Upper lobe of right lung (tissue), 1 donor: ENCODE results near the gene PRKG2. TPM values are rescaled to one million over a fixed set of nuclear protein-coding genes. Genes with fewer than 3 reads are reported as not detected.

ENCODE experiments used
- ATAC-seq: fragments of 200-7000 bp; cut with Tn5 transposase; one replicate; pipeline ENCODE4 v1.9.1; 2020; ENCODE audit warnings: mild to moderate bottlenecking, moderate library complexity
- DNase-seq: peaks from one replicate; pipeline ENCODE4 v3.0.0-alpha.2; 2020
- H3K27ac ChIP-seq: fragments of 200-600 bp; one replicate; pipeline ENCODE4 v1.8.0; 2022
- H3K27me3 ChIP-seq: fragments of 200-600 bp; one replicate; pipeline ENCODE4 v1.8.0; 2022; ENCODE audit warnings: mild to moderate bottlenecking
- H3K36me3 ChIP-seq: fragments of 200-600 bp; one replicate; pipeline ENCODE4 v1.8.0; 2022
- H3K4me1 ChIP-seq: fragments of 200-600 bp; one replicate; pipeline ENCODE4 v1.8.0; 2022
- H3K4me3 ChIP-seq: fragments of 200-600 bp; one replicate; pipeline ENCODE4 v1.8.0; 2022; ENCODE audit warnings: mild to moderate bottlenecking
- H3K9me3 ChIP-seq: fragments of 200-600 bp; one replicate; pipeline ENCODE4 v1.8.0; 2022
- CTCF ChIP-seq: fragments of 200-600 bp; IDR thresholded peaks from one replicate; pipeline ENCODE4 v1.8.0; 2022; ENCODE audit warnings: antibody characterized with exemption
- intact Hi-C: fragments of 100-400 bp; cut with DNase I; formaldehyde crosslinking; loops from one replicate; pipeline ENCODE4 v1.11.0; 2022
- total RNA-seq: library from RNA; stranded (reverse); fragmentation: NEBNext Ultra II Directional; extraction: Animal tissue kit (Norgen Biotek cat#: 25700); gene quantifications from one replicate; pipeline ENCODE4 v1.2.1, GENCODE V29; 2021
- donor health status: DM: no; HTN: yes; CAD: no; lungs with severe emphysema.

PRKG2 gene
- total RNA-seq, 1 donor from 2014 or later, result 8.1 TPM

DNA sequence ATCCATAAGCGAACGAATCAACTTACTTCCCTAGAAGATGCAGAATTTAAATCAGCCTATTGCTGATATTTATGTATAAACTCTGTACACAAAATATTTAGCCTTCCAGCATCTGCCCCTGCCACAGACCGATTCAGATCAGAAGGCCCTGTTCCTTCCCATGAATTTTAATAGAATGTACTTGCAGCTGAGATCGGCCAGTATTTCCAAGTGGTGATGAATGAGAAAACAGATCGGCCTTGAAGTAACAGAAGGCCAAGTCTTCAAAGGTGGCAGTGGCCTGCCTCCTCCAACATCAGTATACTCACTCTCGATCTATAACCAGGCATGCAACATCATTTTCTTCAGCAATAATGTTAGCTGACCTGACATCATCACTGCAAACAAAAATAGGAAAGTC is 66.4 kb downstream of the PRKG2 start:
- intact Hi-C loops, result no loop called here
- Histone ChIP-seq H3K4me3 (no peak overlapping the region), H3K36me3 (no peaks in the 10 kb centered on the region), H3K9me3 (no peaks in the 10 kb centered on the region), H3K4me1 (no peaks in the 10 kb centered on the region), H3K27ac (no peak overlapping the region), H3K27me3 (no peaks in the 10 kb centered on the region)
- no peak for DNase-seq
- no peak for ATAC-seq
- TF ChIP-seq CTCF, result no peak

DNA sequence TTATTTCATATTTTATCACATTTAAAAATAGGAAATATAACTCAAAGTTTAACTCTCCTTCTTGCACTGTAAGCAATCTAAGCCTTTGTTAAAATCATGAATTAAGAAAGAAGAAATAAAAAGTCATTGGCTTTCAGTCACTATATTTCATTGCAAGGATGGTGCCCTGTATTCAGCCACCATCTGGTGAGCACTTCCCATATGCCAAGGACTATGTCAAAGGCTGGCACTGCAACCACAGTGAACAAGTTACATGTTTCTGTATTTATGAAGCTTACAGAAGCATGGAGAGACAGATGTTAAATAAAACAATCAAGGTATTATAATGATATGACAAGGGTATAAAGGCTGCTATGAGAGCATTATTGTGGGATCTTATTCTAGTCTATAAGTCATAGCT is 68.6 kb downstream of the PRKG2 start:
- H3K36me3 ChIP-seq, result no peaks in the 10 kb centered on the region
- no peak for TF ChIP-seq CTCF

DNA sequence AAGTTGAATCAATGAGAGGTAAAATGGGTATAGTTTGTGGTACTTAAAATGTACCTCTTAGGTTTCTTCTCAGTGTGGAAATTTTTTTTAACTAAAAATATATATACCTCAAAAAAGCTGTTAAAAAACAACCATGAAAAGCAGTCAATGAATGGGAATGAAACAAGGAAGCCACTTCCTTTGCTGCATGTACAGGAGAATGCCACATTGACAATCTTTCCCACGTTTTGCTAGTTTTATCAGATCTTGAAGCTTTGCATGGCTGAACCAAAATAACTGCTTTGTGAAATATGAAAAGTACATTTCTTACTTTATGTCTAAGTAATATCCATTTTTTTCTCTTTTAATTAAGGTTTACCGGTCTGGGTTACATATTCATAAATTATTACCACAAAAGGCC is 71.8 kb downstream of the PRKG2 start:
- no peaks in the 10 kb centered on the region for H3K36me3 ChIP-seq
- ATAC-seq, result no peak
- H3K27me3 ChIP-seq, result no peaks in the 10 kb centered on the region
- TF ChIP-seq CTCF, result no peak
- no peak for DNase-seq
- no peak overlapping the region for H3K4me3 ChIP-seq
- no peaks in the 10 kb centered on the region for H3K9me3 ChIP-seq
- no peaks in the 10 kb centered on the region for H3K4me1 ChIP-seq
- H3K27ac ChIP-seq, result no peak overlapping the region
- intact Hi-C loops, result no loop called here

More for the DNA sequence above, 68.6 kb downstream of the PRKG2 start:
- Histone ChIP-seq H3K27me3 (no peaks in the 10 kb centered on the region), H3K4me1 (no peaks in the 10 kb centered on the region), H3K9me3 (no peaks in the 10 kb centered on the region), H3K4me3 (no peak overlapping the region), H3K27ac (no peak overlapping the region)
- no peak for DNase-seq
- no peak for ATAC-seq
- intact Hi-C loops, result no loop called here

DNA sequence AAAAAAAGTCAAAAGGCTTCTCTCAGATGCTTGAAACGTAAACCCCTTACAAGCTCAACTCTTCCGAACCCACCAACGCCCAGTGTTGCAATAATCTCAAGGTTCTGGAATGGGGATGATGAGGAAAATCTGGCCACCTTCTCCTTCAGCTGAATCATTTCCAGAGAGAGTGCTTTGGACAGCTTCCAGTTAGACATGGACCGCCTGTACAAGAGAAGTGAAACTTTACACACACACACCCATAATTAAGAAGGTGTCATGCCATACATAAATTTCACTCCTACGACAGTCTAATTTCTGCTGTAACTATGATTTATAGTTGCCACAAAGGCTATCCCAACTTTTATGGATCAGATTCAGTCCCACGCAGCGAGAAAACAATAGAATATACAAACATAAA is 72.3 kb downstream of the PRKG2 start:
- Histone ChIP-seq H3K27me3 (no peaks in the 10 kb centered on the region), H3K36me3 (no peaks in the 10 kb centered on the region), H3K9me3 (no peaks in the 10 kb centered on the region), H3K4me3 (no peak overlapping the region), H3K4me1 (no peaks in the 10 kb centered on the region), H3K27ac (no peak overlapping the region)
- DNase-seq (no peak), ATAC-seq (no peak)
- intact Hi-C loops, result no loop called here
- TF ChIP-seq CTCF, result no peak

GRCh38 chr4:81137894-81138293 is 77.1 kb downstream of the PRKG2 start:
- Histone ChIP-seq H3K9me3 (no peaks in the 10 kb centered on the region), H3K27me3 (no peaks in the 10 kb centered on the region), H3K27ac (no peak overlapping the region), H3K4me1 (no peaks in the 10 kb centered on the region), H3K4me3 (no peak overlapping the region), H3K36me3 (no peaks in the 10 kb centered on the region)
- DNase-seq, result no peak
- no peak for TF ChIP-seq CTCF
- no peak for ATAC-seq
- intact Hi-C loops, result no loop called here

GRCh38 chr4:81137446-81137845 is 77.6 kb downstream of the PRKG2 start:
- TF ChIP-seq CTCF, result no peak
- Histone ChIP-seq H3K4me1 (no peaks in the 10 kb centered on the region), H3K27me3 (no peaks in the 10 kb centered on the region), H3K4me3 (no peak overlapping the region), H3K27ac (no peak overlapping the region), H3K36me3 (no peaks in the 10 kb centered on the region), H3K9me3 (no peaks in the 10 kb centered on the region)
- intact Hi-C loops, result no loop called here
- ATAC-seq (no peak), DNase-seq (no peak)
